Measurements from ENCODE around the gene NAA10.

The NAA10 gene

DNA sequence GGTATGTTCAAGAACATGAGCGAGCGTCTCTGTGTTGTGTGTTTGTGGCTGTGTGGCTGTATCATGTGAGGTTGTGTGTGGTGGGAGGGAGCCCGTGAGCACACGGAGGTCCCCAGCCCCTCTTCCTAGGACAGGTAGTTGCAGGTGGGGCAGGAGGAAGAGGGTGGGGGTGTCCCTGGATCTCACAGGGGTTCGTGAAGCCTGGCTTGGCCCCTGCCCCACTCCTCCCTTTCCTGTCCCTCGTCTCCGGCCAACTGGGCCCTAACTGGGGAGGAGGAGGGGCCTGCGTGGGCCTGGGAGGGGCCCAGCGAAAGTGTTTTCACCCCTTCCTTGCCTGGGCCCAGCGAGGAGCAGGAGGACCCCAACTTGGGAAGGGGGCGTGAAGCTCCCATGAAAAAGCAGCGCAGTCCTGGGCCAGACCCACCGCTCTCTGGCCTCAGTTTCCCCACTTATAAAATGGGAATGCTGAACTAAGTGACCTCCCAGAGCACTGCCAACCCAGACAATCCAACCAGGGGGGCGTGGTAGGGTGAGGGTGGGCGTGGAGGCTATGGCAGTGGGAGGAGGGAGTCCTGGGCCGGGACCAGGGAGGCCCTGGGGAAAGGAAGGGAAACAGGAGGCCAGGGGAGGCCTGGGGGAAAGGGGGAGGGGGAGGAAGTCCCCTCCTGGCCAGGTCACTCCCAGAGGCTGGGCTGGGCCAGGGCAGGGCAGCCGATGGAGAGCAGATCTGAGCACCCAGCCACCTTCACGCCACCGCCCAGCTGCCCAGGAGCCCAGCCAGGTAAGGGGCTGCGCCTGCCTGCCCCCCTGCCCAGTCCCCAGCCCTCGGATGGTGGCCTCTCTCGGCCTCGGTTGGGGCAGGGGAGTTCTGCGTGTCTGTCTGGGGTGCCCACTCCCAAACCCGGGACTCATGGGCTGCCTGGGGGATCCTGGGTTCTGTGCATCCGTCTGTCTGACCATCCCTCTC lies 30.6 kb downstream of the NAA10 start, which contains the start of gene AVPR2:
AVPR2 (plus strand) TSS at position 683 of the 967 bp plus-strand sequence. CDS start 473 bp downstream, outside the sequence.
- TF ChIP-seq, protein P1, sequence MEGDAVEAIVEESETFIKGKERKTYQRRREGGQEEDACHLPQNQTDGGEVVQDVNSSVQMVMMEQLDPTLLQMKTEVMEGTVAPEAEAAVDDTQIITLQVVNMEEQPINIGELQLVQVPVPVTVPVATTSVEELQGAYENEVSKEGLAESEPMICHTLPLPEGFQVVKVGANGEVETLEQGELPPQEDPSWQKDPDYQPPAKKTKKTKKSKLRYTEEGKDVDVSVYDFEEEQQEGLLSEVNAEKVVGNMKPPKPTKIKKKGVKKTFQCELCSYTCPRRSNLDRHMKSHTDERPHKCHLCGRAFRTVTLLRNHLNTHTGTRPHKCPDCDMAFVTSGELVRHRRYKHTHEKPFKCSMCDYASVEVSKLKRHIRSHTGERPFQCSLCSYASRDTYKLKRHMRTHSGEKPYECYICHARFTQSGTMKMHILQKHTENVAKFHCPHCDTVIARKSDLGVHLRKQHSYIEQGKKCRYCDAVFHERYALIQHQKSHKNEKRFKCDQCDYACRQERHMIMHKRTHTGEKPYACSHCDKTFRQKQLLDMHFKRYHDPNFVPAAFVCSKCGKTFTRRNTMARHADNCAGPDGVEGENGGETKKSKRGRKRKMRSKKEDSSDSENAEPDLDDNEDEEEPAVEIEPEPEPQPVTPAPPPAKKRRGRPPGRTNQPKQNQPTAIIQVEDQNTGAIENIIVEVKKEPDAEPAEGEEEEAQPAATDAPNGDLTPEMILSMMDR (IDR thresholded peaks at IDR 0.05; ENCODE audit: low read depth, low read length) = no peak
- no peak within 1 kb of the TSS for H3K4me3 ChIP-seq (replicated peaks in 1 of 2; ENCODE audit: low read depth in 2 of 2, low read length in 2 of 2)
- no peak for DNase-seq (ENCODE audit: low read depth in 2 of 2)

DNA sequence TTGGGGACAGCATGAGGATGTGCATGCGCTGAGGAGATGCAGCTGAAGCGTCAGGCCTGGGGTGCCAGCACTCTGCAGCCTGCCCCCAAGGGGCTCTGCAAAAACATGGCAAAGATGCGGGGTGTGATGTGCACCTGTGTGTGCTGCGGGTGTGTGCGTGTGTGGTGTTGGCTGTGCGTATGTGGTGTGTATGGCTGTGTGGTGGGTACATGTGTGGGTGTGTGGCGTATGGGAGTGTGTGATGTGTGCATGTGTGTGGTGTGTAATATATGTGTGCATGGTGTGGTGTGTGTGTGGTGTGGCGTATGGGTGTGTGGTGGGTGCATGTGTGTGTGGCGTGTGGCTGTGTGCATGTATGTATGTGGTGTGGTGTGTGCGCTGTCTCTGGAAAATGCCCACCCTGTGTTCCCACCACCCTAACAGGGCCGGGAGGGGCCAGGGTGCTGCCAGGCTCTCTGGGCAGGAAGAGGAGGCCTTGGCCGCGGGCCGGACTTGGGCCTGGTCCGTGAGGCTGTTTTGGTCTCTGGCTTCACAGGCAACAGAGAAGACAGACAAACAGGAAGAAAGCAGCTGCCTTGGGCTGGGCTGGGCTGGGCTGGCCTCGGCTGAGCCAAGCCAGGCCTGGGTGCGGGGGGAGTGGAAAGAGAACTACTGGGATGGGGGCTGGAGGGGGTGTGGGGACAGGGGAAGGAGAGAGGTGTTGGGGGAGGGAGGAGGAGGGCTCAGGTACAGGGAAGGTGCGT lies 31.4 kb downstream of the NAA10 start:
- TF ChIP-seq, protein P1 (IDR thresholded peaks at IDR 0.05; ENCODE audit: low read depth, low read length) = no peak

DNA sequence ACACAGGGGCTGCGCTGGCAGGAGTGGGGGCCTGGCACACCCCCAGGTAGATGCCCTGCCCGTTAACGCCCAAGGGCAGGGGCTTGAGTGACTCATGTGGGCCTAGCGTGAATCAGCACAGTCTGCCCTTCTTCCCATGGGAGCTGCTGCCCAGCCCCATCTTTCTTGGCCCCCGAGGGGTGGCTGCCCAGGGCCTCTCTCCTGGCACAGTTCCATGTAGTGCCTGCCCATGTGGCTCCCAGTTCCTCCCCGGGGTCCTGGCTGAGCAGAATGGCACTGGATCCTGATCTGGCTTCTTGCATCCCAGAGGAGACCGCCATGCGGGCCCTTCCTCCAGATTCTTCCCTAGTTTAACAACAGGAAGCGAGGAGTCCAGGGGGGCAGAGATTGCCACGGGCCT lies 32.5 kb downstream of the NAA10 start:
- TF ChIP-seq, protein P1 (IDR thresholded peaks at IDR 0.05; ENCODE audit: low read depth, low read length) = no peak
- H3K4me3 ChIP-seq (replicated peaks in 1 of 2; ENCODE audit: low read depth in 2 of 2, low read length in 2 of 2) = no peak overlapping the region
- no peak for DNase-seq (ENCODE audit: low read depth in 2 of 2)

More for the DNA sequence above, 31.4 kb downstream of the NAA10 start:
- no peak overlapping the region for H3K4me3 ChIP-seq (replicated peaks in 1 of 2; ENCODE audit: low read depth in 2 of 2, low read length in 2 of 2)
- DNase-seq (ENCODE audit: low read depth in 2 of 2) = no peak

DNA sequence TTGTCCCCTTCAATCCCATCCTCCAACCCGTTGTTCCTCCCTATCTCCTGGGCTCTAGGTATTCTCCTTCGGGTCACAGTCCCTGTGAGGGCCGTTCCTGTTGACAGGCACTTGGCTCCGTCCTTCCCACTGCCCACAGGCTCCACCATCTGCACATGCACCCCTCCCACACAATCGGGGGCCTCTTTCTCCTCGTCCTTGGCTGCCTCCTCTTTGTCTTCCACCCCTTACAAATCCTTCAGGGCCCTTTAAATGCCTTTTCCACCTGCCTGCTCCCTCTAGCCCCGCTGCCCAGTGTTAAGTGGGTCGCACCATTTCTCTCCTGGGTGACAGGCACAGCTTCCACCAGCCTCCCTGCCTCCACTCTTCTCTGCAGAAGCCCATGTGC lies 33.1 kb downstream of the NAA10 start:
- H3K4me3 ChIP-seq (replicated peaks in 1 of 2; ENCODE audit: low read depth in 2 of 2, low read length in 2 of 2) = no peak overlapping the region
- no peak for DNase-seq (ENCODE audit: low read depth in 2 of 2)
- TF ChIP-seq, protein P1 (IDR thresholded peaks at IDR 0.05; ENCODE audit: low read depth, low read length) = no peak

DNA sequence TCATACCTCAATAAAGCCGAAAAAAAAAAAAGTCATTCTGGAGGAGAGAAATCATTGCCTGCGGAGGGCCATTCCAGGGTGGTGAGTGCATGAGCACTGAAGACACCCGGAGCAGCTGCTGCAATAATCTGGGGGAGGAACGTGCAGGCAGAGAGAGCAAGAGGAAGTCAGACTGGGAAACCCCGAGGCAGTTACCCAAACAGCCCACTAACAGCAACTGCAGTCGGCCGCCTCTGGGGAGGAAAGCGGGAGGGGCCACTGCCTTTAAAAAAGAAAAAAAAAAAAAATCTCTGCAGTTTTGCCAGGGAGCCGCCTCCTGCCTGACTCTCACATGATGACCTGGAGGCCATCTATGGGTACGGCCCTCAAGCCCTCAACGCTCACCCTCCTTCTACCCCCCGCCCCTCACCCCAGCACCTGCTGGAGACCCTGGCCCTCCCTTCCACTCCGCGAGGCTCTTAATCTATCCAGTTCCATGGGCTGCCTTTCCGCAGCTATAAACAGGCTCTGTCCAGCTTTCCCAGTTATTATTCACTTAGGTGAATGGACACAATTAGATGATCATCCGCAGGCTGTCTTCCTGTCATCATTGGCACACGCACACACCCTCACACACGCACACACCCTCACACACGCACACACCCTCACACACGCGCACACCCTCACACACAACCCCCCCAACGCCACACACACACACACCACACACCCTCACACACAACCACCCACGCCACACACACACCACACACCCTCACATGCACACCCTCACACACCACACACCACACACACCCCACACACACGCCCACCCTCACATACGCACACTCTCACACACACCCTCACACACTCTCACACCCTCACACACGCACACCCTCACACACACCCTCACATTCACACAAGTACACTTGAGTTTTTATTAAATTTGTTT lies 33.7 kb downstream of the NAA10 start:
- H3K4me3 ChIP-seq (replicated peaks in 1 of 2; ENCODE audit: low read depth in 2 of 2, low read length in 2 of 2) = no peak overlapping the region
- DNase-seq (ENCODE audit: low read depth in 2 of 2) = peak; percentile 89 to 90
- TF ChIP-seq, protein P1 (IDR thresholded peaks at IDR 0.05; ENCODE audit: low read depth, low read length) = no peak

DNA sequence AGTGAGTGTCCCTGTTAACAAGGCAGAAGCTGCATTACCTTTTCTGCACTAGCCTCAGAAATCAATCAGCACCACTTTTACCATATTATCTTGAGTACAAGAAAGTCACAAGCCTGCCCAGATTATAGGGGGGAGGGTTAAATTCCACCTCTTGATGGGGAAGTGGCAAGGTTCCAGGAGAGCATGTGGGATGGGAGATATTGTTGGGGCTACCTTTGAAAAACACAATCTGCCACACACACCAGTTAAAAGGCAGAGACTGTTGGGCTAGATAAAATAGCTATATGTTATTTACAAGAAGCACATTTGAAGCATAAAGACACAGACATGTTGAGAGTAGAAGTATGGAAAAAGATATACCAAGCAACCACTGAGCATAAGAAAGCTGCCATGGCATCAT lies 36.9 kb downstream of the NAA10 start:
- TF ChIP-seq, protein P1 (IDR thresholded peaks at IDR 0.05; ENCODE audit: low read depth, low read length) = no peak
- no peak overlapping the region for H3K4me3 ChIP-seq (replicated peaks in 1 of 2; ENCODE audit: low read depth in 2 of 2, low read length in 2 of 2)
- DNase-seq (ENCODE audit: low read depth in 2 of 2) = no peak
